ENCODE data around the gene SSX2IP. TPM values are rescaled to one million over a fixed set of nuclear protein-coding genes. Genes with fewer than 3 reads are reported as not detected.

SSX2IP gene
- total RNA-seq, 6 donors from 2014 or later = 2.1 to 15.0 (median 5.4) TPM

GRCh38 chr1:84635429-84635828 lies 54.8 kb downstream of the SSX2IP start:
- Histone ChIP-seq H3K4me3 (no peak overlapping the region), H3K4me1 (no peaks in the 10 kb centered on the region), H3K9me3 (no peaks in the 10 kb centered on the region), H3K27ac (no peak overlapping the region), H3K27me3 (no peaks in the 10 kb centered on the region), H3K36me3 (no peaks in the 10 kb centered on the region)
- no peak for DNase-seq
- no peak for ATAC-seq (ENCODE audit: low FRiP score in 2 of 2)
- 69 to 80% methylated on average over 2 of the region's 2 CpGs for WGBS, 2 donors
- no peak for TF ChIP-seq CTCF (IDR thresholded peaks at IDR 0.05)
- no peak for TF ChIP-seq EP300 (IDR thresholded peaks at IDR 0.05)
- no peak for TF ChIP-seq POLR2A (IDR thresholded peaks at IDR 0.05)
- no peak for TF ChIP-seq POLR2AphosphoS5 (IDR thresholded peaks at IDR 0.05)

- H3K4me1 ChIP-seq = no peaks in the 10 kb centered on the region
- ATAC-seq (ENCODE audit: low FRiP score in 2 of 2) (no peak), DNase-seq (no peak)
- no peak for TF ChIP-seq CTCF (IDR thresholded peaks at IDR 0.05)
- no peak for TF ChIP-seq EP300 (IDR thresholded peaks at IDR 0.05)
- TF ChIP-seq POLR2A (IDR thresholded peaks at IDR 0.05) = no peak
- no peak for TF ChIP-seq POLR2AphosphoS5 (IDR thresholded peaks at IDR 0.05)
- no peak overlapping the region for H3K27ac ChIP-seq
- H3K4me3 ChIP-seq = no peak overlapping the region
- WGBS, 2 donors = 57 to 73% methylated on average over 5 of the region's 5 CpGs
- no peaks in the 10 kb centered on the region for H3K36me3 ChIP-seq
- H3K9me3 ChIP-seq = no peaks in the 10 kb centered on the region
- no peaks in the 10 kb centered on the region for H3K27me3 ChIP-seq
Observed at GRCh38 chr1:84634536-84635205, 55.6 kb downstream of the SSX2IP start.

GRCh38 chr1:84632673-84633434 lies 57.4 kb downstream of the SSX2IP start:
- TF ChIP-seq CTCF (IDR thresholded peaks at IDR 0.05) (no peak), POLR2A (IDR thresholded peaks at IDR 0.05) (no peak), POLR2AphosphoS5 (IDR thresholded peaks at IDR 0.05) (no peak), EP300 (IDR thresholded peaks at IDR 0.05) (no peak)
- Histone ChIP-seq H3K27ac (no peak overlapping the region), H3K36me3 (no peaks in the 10 kb centered on the region), H3K27me3 (no peaks in the 10 kb centered on the region), H3K4me1 (no peaks in the 10 kb centered on the region), H3K9me3 (no peaks in the 10 kb centered on the region), H3K4me3 (no peak overlapping the region)
- WGBS, 2 donors = 40 to 46% methylated on average over 2 of the region's 2 CpGs
- ATAC-seq (ENCODE audit: low FRiP score in 2 of 2) (peak in 1 of 2 donors; percentile 60), DNase-seq (no peak)

- WGBS, 2 donors = 70 to 78% methylated on average over 6 of the region's 6 CpGs
- Histone ChIP-seq H3K9me3 (no peaks in the 10 kb centered on the region), H3K4me3 (no peak overlapping the region), H3K27me3 (no peaks in the 10 kb centered on the region), H3K4me1 (no peaks in the 10 kb centered on the region), H3K36me3 (no peaks in the 10 kb centered on the region), H3K27ac (no peak overlapping the region)
- no peak for DNase-seq
- TF ChIP-seq POLR2A (IDR thresholded peaks at IDR 0.05) (no peak), EP300 (IDR thresholded peaks at IDR 0.05) (no peak), POLR2AphosphoS5 (IDR thresholded peaks at IDR 0.05) (no peak), CTCF (IDR thresholded peaks at IDR 0.05) (no peak)
- no peak for ATAC-seq (ENCODE audit: low FRiP score in 2 of 2)
Observed at GRCh38 chr1:84632137-84632536, 58.1 kb downstream of the SSX2IP start.

Data from upper lobe of left lung (tissue), 6 donors.